Neural cell (in vitro differentiated cells): ENCODE measurements around the gene ABCA4.

Experiments used
- CTCF ChIP-seq: fragments of 450-650 bp; IDR thresholded peaks from 2 replicates; pipeline ENCODE4 v1.5.1; 2014; ENCODE audit warnings: antibody characterized with exemption, mild to moderate bottlenecking, moderate library complexity; ENCODE audit not compliant: poor library complexity, severe bottlenecking
- EP300 ChIP-seq: fragments of 450-650 bp; conservative IDR thresholded peaks from 2 replicates; pipeline ENCODE4 v1.6.1; 2014; ENCODE audit warnings: antibody characterized with exemption, mild to moderate bottlenecking, moderate library complexity; ENCODE audit not compliant: poor library complexity, severe bottlenecking
- MXI1 ChIP-seq: fragments of 450-650 bp; conservative IDR thresholded peaks from 2 replicates; pipeline ENCODE4 v1.6.1; 2014; ENCODE audit warnings: antibody characterized with exemption, mild to moderate bottlenecking; ENCODE audit not compliant: poor library complexity, severe bottlenecking
- POLR2AphosphoS5 ChIP-seq: IDR thresholded peaks from 2 replicates; pipeline ENCODE4 v1.6.1; 2012
- SMC3 ChIP-seq: fragments of 450-650 bp; conservative IDR thresholded peaks from 2 replicates; pipeline ENCODE4 v1.6.1; 2014; ENCODE audit warnings: antibody characterized with exemption, mild to moderate bottlenecking, moderate library complexity; ENCODE audit not compliant: poor library complexity
- TF ChIP-seq, protein P1 (sequence below): IDR thresholded peaks from 2 replicates; pipeline ENCODE4 v1.6.1; 2012; ENCODE audit warnings: borderline replicate concordance

GRCh38 chr1:94132111-94132510, 11.2 kb upstream of the ABCA4 start:
- TF ChIP-seq MXI1 (no peak), CTCF (no peak), EP300 (no peak), SMC3 (no peak), POLR2AphosphoS5 (no peak)
- TF ChIP-seq, protein P1, sequence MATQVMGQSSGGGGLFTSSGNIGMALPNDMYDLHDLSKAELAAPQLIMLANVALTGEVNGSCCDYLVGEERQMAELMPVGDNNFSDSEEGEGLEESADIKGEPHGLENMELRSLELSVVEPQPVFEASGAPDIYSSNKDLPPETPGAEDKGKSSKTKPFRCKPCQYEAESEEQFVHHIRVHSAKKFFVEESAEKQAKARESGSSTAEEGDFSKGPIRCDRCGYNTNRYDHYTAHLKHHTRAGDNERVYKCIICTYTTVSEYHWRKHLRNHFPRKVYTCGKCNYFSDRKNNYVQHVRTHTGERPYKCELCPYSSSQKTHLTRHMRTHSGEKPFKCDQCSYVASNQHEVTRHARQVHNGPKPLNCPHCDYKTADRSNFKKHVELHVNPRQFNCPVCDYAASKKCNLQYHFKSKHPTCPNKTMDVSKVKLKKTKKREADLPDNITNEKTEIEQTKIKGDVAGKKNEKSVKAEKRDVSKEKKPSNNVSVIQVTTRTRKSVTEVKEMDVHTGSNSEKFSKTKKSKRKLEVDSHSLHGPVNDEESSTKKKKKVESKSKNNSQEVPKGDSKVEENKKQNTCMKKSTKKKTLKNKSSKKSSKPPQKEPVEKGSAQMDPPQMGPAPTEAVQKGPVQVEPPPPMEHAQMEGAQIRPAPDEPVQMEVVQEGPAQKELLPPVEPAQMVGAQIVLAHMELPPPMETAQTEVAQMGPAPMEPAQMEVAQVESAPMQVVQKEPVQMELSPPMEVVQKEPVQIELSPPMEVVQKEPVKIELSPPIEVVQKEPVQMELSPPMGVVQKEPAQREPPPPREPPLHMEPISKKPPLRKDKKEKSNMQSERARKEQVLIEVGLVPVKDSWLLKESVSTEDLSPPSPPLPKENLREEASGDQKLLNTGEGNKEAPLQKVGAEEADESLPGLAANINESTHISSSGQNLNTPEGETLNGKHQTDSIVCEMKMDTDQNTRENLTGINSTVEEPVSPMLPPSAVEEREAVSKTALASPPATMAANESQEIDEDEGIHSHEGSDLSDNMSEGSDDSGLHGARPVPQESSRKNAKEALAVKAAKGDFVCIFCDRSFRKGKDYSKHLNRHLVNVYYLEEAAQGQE, result no peak
